HFFc6 (cell line): ENCODE data around the gene ZNF592. TPM values are rescaled to one million over a fixed set of nuclear protein-coding genes. Genes with fewer than 3 reads are reported as not detected.
A peak's percentile ranks its signal among the peaks of the same experiment; 100 is the strongest.

ENCODE experiments used
- DNase-seq: peaks from one replicate; pipeline ENCODE4 v3.0.0-alpha.2; 2018
- H3K27ac Mint-ChIP-seq: 2 replicates; pipeline ENCODE4 v1.8.0; 2020; ENCODE audit warnings: mild to moderate bottlenecking, mixed read lengths
- H3K27me3 Mint-ChIP-seq: 2 replicates; pipeline ENCODE4 v1.8.0; 2021; ENCODE audit warnings: mild to moderate bottlenecking, moderate library complexity, mixed read lengths; ENCODE audit not compliant: insufficient read depth
- H3K36me3 Mint-ChIP-seq: 2 replicates; pipeline ENCODE4 v1.8.0; 2021; ENCODE audit warnings: low read depth, mixed read lengths
- H3K4me1 Mint-ChIP-seq: 2 replicates; pipeline ENCODE4 v1.8.0; 2020; ENCODE audit warnings: low read depth, mixed read lengths
- H3K4me3 Mint-ChIP-seq: 2 replicates; pipeline ENCODE4 v1.8.0; 2020; ENCODE audit warnings: mild to moderate bottlenecking, moderate library complexity, mixed read lengths
- H3K9me3 Mint-ChIP-seq: 2 replicates; pipeline ENCODE4 v1.8.0; 2020; ENCODE audit warnings: mild to moderate bottlenecking, mixed read lengths
- total RNA-seq, 6 experiments: library from RNA; stranded (reverse); fragmentation: NEBNext Ultra II Directional; extraction: Animal tissue kit (Norgen Biotek cat#: 25700); gene quantifications; 2 replicates in 1 of 6; 3 replicates in 5 of 6; pipeline ENCODE4 v1.2.3, GENCODE V29; 2021
- TF ChIP-seq, protein P1 (sequence below): fragments of 200-600 bp; sonication (generic); IDR thresholded peaks from 2 replicates; pipeline ENCODE4 v1.5.0; 2021; ENCODE audit warnings: antibody characterized with exemption, mild to moderate bottlenecking

ZNF592 gene
- total RNA-seq, 6 experiments from 2014 or later = 15.4 to 19.0 (median 17.6) TPM

DNA sequence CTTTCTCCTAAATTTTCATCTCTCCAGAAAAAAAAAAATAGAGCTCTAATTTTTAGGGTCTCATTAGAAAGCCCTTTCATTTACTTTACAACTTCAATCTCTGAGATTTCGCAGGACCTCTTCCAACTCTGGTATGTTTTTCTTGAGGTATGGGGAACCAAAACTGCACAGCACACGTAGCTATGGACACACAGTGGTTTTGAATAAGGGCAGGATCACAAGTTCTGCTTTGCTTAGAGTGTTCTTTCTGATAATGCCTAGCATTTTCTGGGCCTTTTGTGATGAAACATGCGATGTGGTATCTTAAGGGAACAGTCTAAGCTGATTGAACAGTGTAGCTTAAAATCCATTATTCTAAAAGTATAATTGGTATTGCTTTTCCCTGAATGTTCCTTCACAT lies 25.3 kb downstream of the ZNF592 start:
- H3K9me3 Mint-ChIP-seq = no peaks in the 10 kb centered on the region
- TF ChIP-seq, protein P1, sequence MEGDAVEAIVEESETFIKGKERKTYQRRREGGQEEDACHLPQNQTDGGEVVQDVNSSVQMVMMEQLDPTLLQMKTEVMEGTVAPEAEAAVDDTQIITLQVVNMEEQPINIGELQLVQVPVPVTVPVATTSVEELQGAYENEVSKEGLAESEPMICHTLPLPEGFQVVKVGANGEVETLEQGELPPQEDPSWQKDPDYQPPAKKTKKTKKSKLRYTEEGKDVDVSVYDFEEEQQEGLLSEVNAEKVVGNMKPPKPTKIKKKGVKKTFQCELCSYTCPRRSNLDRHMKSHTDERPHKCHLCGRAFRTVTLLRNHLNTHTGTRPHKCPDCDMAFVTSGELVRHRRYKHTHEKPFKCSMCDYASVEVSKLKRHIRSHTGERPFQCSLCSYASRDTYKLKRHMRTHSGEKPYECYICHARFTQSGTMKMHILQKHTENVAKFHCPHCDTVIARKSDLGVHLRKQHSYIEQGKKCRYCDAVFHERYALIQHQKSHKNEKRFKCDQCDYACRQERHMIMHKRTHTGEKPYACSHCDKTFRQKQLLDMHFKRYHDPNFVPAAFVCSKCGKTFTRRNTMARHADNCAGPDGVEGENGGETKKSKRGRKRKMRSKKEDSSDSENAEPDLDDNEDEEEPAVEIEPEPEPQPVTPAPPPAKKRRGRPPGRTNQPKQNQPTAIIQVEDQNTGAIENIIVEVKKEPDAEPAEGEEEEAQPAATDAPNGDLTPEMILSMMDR = no peak
- no peak for DNase-seq
- no peak overlapping the region for H3K4me3 Mint-ChIP-seq
- no peaks in the 10 kb centered on the region; the same call in 1 of the 2 replicates for H3K27me3 Mint-ChIP-seq
- peaks cover 20% of the 10 kb centered on the region for H3K36me3 Mint-ChIP-seq
- H3K4me1 Mint-ChIP-seq = peaks cover 8% of the 10 kb centered on the region
- no peak overlapping the region for H3K27ac Mint-ChIP-seq

DNA sequence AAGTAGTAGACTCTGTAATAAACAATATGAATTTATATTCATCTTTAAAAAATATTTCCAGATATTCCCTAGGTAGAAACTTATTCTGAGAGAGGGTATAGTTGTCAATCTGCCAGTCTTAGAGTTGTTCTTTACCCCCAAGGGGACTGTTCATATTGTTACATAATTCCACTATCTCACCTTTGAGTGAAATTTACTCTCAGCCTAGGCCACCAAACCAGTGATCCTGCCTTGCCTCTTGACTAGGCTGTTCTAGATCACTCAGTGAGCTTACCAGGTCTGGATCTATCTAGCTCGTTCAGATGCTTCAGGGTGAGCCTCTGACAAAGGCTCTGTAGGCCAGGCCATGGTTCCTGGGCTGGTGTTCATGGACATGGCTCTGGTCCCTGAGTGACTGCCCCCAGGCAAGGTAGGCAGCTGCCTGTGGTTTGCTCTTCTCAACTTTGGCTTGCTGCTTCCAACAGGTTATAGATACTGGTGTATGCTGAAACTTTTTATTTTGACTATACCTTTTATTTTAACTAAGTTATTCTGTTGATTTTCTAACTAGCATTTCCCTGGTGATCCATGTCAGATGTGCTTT lies 27.6 kb downstream of the ZNF592 start:
- no peaks in the 10 kb centered on the region for H3K9me3 Mint-ChIP-seq
- no peaks in the 10 kb centered on the region for H3K27me3 Mint-ChIP-seq
- TF ChIP-seq, protein P1 = no peak
- H3K4me3 Mint-ChIP-seq = no peak overlapping the region
- no peak for DNase-seq
- peaks cover 16% of the 10 kb centered on the region for H3K36me3 Mint-ChIP-seq
- peaks cover 8% of the 10 kb centered on the region for H3K4me1 Mint-ChIP-seq
- H3K27ac Mint-ChIP-seq = peak overlapping the region; percentile 55

DNA sequence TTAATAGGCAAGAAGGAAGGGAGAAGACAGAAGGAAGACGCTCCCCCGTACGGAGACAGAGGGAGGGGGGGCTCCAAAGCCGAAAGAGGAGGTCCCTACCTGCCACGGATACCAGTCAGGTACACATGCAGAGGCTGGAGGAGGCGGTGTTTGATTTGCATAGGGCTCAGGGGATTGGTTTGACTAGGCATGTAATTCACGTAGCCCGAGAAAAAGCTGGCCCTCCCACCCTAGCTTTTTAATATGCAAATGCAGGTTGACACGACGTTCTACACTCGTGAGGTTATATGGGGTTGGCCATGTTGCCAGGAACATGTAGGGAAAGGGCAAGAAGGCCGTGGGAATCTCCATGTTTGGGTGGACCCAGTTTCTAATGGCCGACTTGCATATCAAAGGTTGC lies 29.8 kb downstream of the ZNF592 start:
- Mint-ChIP-seq H3K27me3 (no peaks in the 10 kb centered on the region), H3K4me3 (no peak overlapping the region), H3K9me3 (no peaks in the 10 kb centered on the region), H3K4me1 (peaks cover 8% of the 10 kb centered on the region), H3K36me3 (peaks cover 20% of the 10 kb centered on the region), H3K27ac (0 out of 2 replicates have a peak overlapping the region, but pooled peaks have one; percentile 0)
- TF ChIP-seq, protein P1 = no peak
- DNase-seq = no peak

DNA sequence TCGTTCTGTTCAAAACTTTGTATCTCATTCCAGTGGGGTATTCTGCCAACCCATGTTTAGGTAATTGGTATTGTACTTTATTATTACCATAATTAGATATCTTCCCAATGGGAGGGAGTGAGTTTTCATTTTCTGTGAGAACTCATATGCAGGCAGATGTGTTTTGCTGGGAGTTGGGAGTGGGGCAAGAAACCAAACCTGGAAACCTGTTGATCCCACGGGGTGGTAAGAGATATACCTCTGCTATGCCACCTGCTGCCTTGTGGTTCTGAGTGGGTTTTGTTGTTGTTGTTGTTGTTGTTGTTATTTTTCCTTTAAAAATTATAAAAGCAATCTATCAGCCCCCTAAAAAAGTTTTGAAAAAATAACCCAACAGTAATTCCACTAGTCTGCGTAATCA lies 32.1 kb downstream of the ZNF592 start:
- Mint-ChIP-seq H3K27me3 (no peaks in the 10 kb centered on the region), H3K27ac (no peak overlapping the region), H3K4me1 (peaks cover 12% of the 10 kb centered on the region), H3K9me3 (no peaks in the 10 kb centered on the region), H3K36me3 (peaks cover 28% of the 10 kb centered on the region), H3K4me3 (no peak overlapping the region)
- no peak for DNase-seq
- TF ChIP-seq, protein P1 = no peak

DNA sequence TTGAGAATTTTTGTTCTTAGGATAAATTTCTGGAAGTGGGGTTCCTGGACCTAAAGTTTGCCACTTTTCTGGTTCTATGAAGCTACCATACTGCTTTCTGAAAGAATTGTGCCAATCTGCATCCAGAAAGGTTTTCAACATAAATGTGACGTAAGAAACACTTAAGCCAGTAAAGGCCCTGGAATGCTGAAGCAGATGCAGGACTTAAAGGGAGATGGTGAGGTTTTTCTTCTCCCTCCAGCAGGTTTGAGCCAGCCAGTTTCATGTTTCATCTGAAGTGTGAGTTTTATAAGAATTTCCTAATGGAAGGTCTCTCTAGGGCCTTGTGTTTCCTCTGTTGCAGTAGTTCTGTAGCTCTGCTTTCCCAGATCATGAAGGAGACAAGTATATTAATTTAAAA lies 33.1 kb downstream of the ZNF592 start:
- TF ChIP-seq, protein P1 = no peak
- Mint-ChIP-seq H3K4me1 (peaks cover 4% of the 10 kb centered on the region; the same call in 1 of the 2 replicates), H3K4me3 (no peak overlapping the region), H3K27me3 (no peaks in the 10 kb centered on the region; the same call in 1 of the 2 replicates), H3K9me3 (no peaks in the 10 kb centered on the region), H3K36me3 (peaks cover 30% of the 10 kb centered on the region), H3K27ac (no peak overlapping the region)
- DNase-seq = no peak
